Right cardiac atrium (tissue), 5 donors: Measurements from ENCODE around the gene CHKB. TPM values are rescaled to one million over a fixed set of nuclear protein-coding genes. Genes with fewer than 3 reads are reported as not detected.

ENCODE experiments used
- polyA plus RNA-seq: library from polyadenylated mRNA; stranded (reverse); fragments of 200-250 nt; gene quantifications from one replicate; pipeline ENCODE4 v1.2.3, GENCODE V29; 2013
- total RNA-seq, 4 donors: library from RNA; stranded (reverse); fragmentation: NEBNext Ultra II Directional; extraction: Animal tissue kit (Norgen Biotek cat#: 25700); gene quantifications; one replicate each; pipeline ENCODE4 v1.2.1, GENCODE V29; 2021
- donor health status: healthy with polysubstance abuse.
- donor health status: DM: no; HTN: yes; CAD: no.
- donor health status: DM: no; HTN: no; CAD: no.
- donor health status: DM: no; HTN: yes; CAD: no; lungs with severe emphysema.
- donor health status: DM: yes; HTN: yes; CAD: no.

The CHKB gene
- total and polyA plus RNA-seq, 5 donors, result 33.9 to 63.4 (median 42.9) TPM

Other genes starting within 250 kb of the CHKB start
- gene PPP6R2, start 239.5 kb downstream of the CHKB start, total RNA-seq, result 10 to 100 TPM; 40.1 to 50.2 (median 44.6) TPM
- 36.2 TPM for gene PPP6R2, start 239.5 kb downstream of the CHKB start, polyA plus RNA-seq
- gene SBF1, start 107.8 kb downstream of the CHKB start, total RNA-seq, result 10 to 100 TPM; 50.3 to 54.8 (median 53.9) TPM
- gene SBF1, start 107.8 kb downstream of the CHKB start, polyA plus RNA-seq, result 39.2 TPM
- under 1 TPM in 2 of 4 donors, not detected in 2; 0.11 to 0.32 TPM for gene ADM2, start 101.3 kb downstream of the CHKB start, total RNA-seq
- gene ADM2, start 101.3 kb downstream of the CHKB start, polyA plus RNA-seq, result 0.05 TPM
- not detected for gene MIOX, start 96.0 kb downstream of the CHKB start, total RNA-seq
- gene MIOX, start 96.0 kb downstream of the CHKB start, polyA plus RNA-seq, result not detected
- 10 to 100 TPM; 32.2 to 33.7 (median 33.3) TPM for gene LMF2, start 75.1 kb downstream of the CHKB start, total RNA-seq
- 29.0 TPM for gene LMF2, start 75.1 kb downstream of the CHKB start, polyA plus RNA-seq
- 10 to 100 TPM; 23.3 to 35.0 (median 28.6) TPM for gene NCAPH2, start 74.6 kb downstream of the CHKB start, total RNA-seq
- 29.1 TPM for gene NCAPH2, start 74.6 kb downstream of the CHKB start, polyA plus RNA-seq
- gene SCO2, start 57.3 kb downstream of the CHKB start, total RNA-seq, result 1 to 10 TPM in 2 of 4 donors, not detected in 2; 1.4 to 2.2 TPM
- gene SCO2, start 57.3 kb downstream of the CHKB start, polyA plus RNA-seq, result not detected
- 10 to 100 TPM; 14.6 to 35.5 (median 19.3) TPM for gene TYMP, start 52.8 kb downstream of the CHKB start, total RNA-seq
- gene TYMP, start 52.8 kb downstream of the CHKB start, polyA plus RNA-seq, result 18.5 TPM
- gene KLHDC7B, start 37.0 kb downstream of the CHKB start, total RNA-seq, result under 1 TPM in 3 of 4 donors, not detected in 1; 0.08 to 0.14 (median 0.09) TPM
- not detected for gene KLHDC7B, start 37.0 kb downstream of the CHKB start, polyA plus RNA-seq
- not detected for gene SYCE3, start 19.9 kb downstream of the CHKB start, total RNA-seq
- gene SYCE3, start 19.9 kb downstream of the CHKB start, polyA plus RNA-seq, result not detected
- 100 to 1,000 TPM; 236 to 290 (median 263) TPM for gene CPT1B, start 4.4 kb downstream of the CHKB start, total RNA-seq
- 217 TPM for gene CPT1B, start 4.4 kb downstream of the CHKB start, polyA plus RNA-seq
- gene MAPK8IP2, start 17.9 kb upstream of the CHKB start, total RNA-seq, result under 1 TPM; 0.28 to 0.47 (median 0.38) TPM
- 0.57 TPM for gene MAPK8IP2, start 17.9 kb upstream of the CHKB start, polyA plus RNA-seq
- 10 to 100 TPM; 30.3 to 37.0 (median 32.2) TPM for gene ARSA, start 45.3 kb upstream of the CHKB start, total RNA-seq
- gene ARSA, start 45.3 kb upstream of the CHKB start, polyA plus RNA-seq, result 35.6 TPM
- gene SHANK3, start 90.0 kb upstream of the CHKB start, total RNA-seq, result 10 to 100 TPM; 18.7 to 28.9 (median 27.0) TPM
- 20.1 TPM for gene SHANK3, start 90.0 kb upstream of the CHKB start, polyA plus RNA-seq
- 1 to 10 TPM in 1 of 4 donors, under 1 TPM in 3; 0.38 to 1.2 (median 0.72) TPM for gene ACR, start 155.4 kb upstream of the CHKB start, total RNA-seq
- gene ACR, start 155.4 kb upstream of the CHKB start, polyA plus RNA-seq, result 0.41 TPM
- 10 to 100 TPM in 3 of 4 donors, 1 to 10 TPM in 1; 8.1 to 11.9 (median 10.8) TPM for gene RABL2B, start 200.8 kb upstream of the CHKB start, total RNA-seq
- 10.3 TPM for gene RABL2B, start 200.8 kb upstream of the CHKB start, polyA plus RNA-seq